A549 treated with AZD2906 at 1 μM for 4 hours (cell line): ENCODE results near the gene ACAN. TPM values are rescaled to one million over a fixed set of nuclear protein-coding genes. Genes with fewer than 3 reads are reported as not detected.

Source experiments
- total RNA-seq: library from RNA; stranded (reverse); fragments of 200-300 nt; extraction: Qiagen RNA extraction; gene quantifications from 5 replicates; pipeline ENCODE4 v1.2.3, GENCODE V29; 2022

Gene ACAN
- total RNA-seq: 0.66 to 1.4 TPM (median 0.94 TPM) in 5 replicates

GRCh38 chr15:88803241-88803919 is at the start of gene ACAN:
Gene ACAN, plus strand, starts transcription at chr15:88803436. Its CDS starts 32,771 bp downstream, at chr15:88836207.

GRCh38 chr15:88894819-88895767 is 91.9 kb downstream of the ACAN start, which contains the start of gene HAPLN3:
Gene HAPLN3, minus strand, starts transcription at chr15:88895544. Its CDS starts 8,246 bp downstream, at chr15:88887298.

GRCh38 chr15:88913017-88913849 is 110.0 kb downstream of the ACAN start, which contains the start of gene MFGE8:
Gene MFGE8, minus strand, starts transcription at chr15:88913379. Its CDS starts 60 bp downstream, at chr15:88913319.

Other genes starting within 250 kb of the ACAN start
- gene AEN, start 182.1 kb upstream of the ACAN start, total RNA-seq: 68.5 to 91.7 TPM (median 79.0 TPM) in 5 replicates
- gene ISG20, start 164.4 kb upstream of the ACAN start, total RNA-seq: 39.0 to 44.4 TPM (median 41.2 TPM) in 5 replicates
- gene HAPLN3, start 92.1 kb downstream of the ACAN start, total RNA-seq: 22.5 to 25.3 TPM (median 25.3 TPM) in 5 replicates
- 293 to 355 TPM (median 331 TPM) in 5 replicates for gene MFGE8, start 109.9 kb downstream of the ACAN start, total RNA-seq